Measurements from ENCODE around the gene RAD51. TPM values are rescaled to one million over a fixed set of nuclear protein-coding genes. Genes with fewer than 3 reads are reported as not detected.

Gene RAD51
- total RNA-seq, 1 experiment from 2014 or later, result 20.9 TPM

- POLR2A ChIA-PET, result no interaction called here
- RAD21 ChIA-PET (ENCODE audit: low non-redundant PET in 1 of 2, low total read pairs in 2 of 2, uncharacterized antibody in 2 of 2, unreplicated experiment in 2 of 2), result no interaction called here
- peaks cover 9 to 40% of the 10 kb centered on the region in 2 experiments for H3K4me1 ChIP-seq (ENCODE audit: control insufficient read depth in 1 of 2, insufficient read depth in 2 of 2, low read length in 2 of 2)
- H4K20me1 ChIP-seq (ENCODE audit: insufficient read depth), result no peaks in the 10 kb centered on the region
- CTCF ChIA-PET, result interaction anchor here (1.4 kb wide), 1 partner anchor 10 kb away, joined by 3 read pairs; no protein-coding TSS in a partner anchor
- TF ChIP-seq SRF (IDR thresholded peaks at IDR 0.05; ENCODE audit: low read depth) (no peak), CEBPB (IDR thresholded peaks at IDR 0.05; ENCODE audit: low read depth) (no peak), MAX (IDR thresholded peaks at IDR 0.05) (no peak), SP1 (IDR thresholded peaks at IDR 0.05; ENCODE audit: low read depth) (no peak), ELF1 (IDR thresholded peaks at IDR 0.05; ENCODE audit: borderline replicate concordance, low read depth) (no peak), EZH2phosphoT487 (IDR thresholded peaks at IDR 0.05; ENCODE audit: borderline replicate concordance) (no peak)
- TF ChIP-seq, protein P1, sequence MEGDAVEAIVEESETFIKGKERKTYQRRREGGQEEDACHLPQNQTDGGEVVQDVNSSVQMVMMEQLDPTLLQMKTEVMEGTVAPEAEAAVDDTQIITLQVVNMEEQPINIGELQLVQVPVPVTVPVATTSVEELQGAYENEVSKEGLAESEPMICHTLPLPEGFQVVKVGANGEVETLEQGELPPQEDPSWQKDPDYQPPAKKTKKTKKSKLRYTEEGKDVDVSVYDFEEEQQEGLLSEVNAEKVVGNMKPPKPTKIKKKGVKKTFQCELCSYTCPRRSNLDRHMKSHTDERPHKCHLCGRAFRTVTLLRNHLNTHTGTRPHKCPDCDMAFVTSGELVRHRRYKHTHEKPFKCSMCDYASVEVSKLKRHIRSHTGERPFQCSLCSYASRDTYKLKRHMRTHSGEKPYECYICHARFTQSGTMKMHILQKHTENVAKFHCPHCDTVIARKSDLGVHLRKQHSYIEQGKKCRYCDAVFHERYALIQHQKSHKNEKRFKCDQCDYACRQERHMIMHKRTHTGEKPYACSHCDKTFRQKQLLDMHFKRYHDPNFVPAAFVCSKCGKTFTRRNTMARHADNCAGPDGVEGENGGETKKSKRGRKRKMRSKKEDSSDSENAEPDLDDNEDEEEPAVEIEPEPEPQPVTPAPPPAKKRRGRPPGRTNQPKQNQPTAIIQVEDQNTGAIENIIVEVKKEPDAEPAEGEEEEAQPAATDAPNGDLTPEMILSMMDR (IDR thresholded peaks at IDR 0.05 in 2 of 3, conservative IDR thresholded peaks at IDR 0.05 in 1 of 3; ENCODE audit: borderline replicate concordance in 1 of 3, insufficient read depth in 1 of 3, low read depth in 2 of 3, low read length in 2 of 3), result no peak
- no peak for ATAC-seq
- H3K9me2 ChIP-seq (ENCODE audit: insufficient read depth), result no peaks in the 10 kb centered on the region
- no peaks in the 10 kb centered on the region for H3K79me2 ChIP-seq (ENCODE audit: insufficient read depth, low read length)
- H3K36me3 ChIP-seq (ENCODE audit: control insufficient read depth in 1 of 2, insufficient read depth in 2 of 2, low read length in 2 of 2), result peaks cover 4 to 9% of the 10 kb centered on the region in 2 experiments; a peak in 2 of 4 replicates
- H3K9ac ChIP-seq (ENCODE audit: low read length), result no peak overlapping the region
- intact Hi-C loops (cut with micrococcal nuclease), result no loop called here
- no peaks in the 10 kb centered on the region for H3K27me3 ChIP-seq (ENCODE audit: insufficient read depth, low read length)
- H2AFZ ChIP-seq (ENCODE audit: low read depth, low read length, poor library complexity, severe bottlenecking), result no peak overlapping the region
- no peak overlapping the region for H3K4me2 ChIP-seq (ENCODE audit: low read length)
- BruUV-seq (replicated peaks), result no TSS peak
- no peak overlapping the region for H3K27ac ChIP-seq (ENCODE audit: low read depth, low read length)
- no peak for DNase-seq (ENCODE audit: low read depth, low spot score)
- no peak overlapping the region for H3K4me3 ChIP-seq (replicated peaks in 1 of 2; ENCODE audit: low read depth in 1 of 2, low read length in 2 of 2)
- no peaks in the 10 kb centered on the region for H3K9me3 ChIP-seq (ENCODE audit: control insufficient read depth in 1 of 2, insufficient read depth in 1 of 2, low read depth in 1 of 2, low read length in 2 of 2)
Observed at GRCh38 chr15:40772014-40772413, 77.0 kb downstream of the RAD51 start.

DNA sequence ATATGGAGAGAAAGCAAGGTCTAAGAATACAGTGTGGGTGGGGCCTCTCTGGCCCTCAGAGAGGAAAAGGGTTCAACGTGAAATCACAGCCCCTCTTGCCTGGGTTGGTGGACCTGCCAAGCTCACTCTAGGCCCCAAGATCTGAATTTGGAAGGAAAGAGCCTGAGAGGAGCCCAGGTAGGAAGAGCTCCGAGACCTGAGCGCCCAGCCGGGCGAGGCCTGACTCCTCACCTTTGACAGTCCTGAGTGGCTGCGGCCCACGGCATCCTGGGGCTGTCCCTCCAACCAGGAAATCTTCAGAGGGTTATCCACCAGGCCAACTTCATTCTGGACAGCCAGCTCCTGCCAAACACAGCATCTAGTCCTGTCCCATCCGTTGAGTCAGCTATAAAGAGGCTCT is 78.5 kb downstream of the RAD51 start:
- Histone ChIP-seq H3K36me3 (ENCODE audit: control insufficient read depth in 1 of 2, insufficient read depth in 2 of 2, low read length in 2 of 2) (peaks cover 4 to 9% of the 10 kb centered on the region in 2 experiments; a peak in 2 of 4 replicates), H3K4me1 (ENCODE audit: control insufficient read depth in 1 of 2, insufficient read depth in 2 of 2, low read length in 2 of 2) (peaks cover 9 to 36% of the 10 kb centered on the region in 2 experiments), H3K27me3 (ENCODE audit: insufficient read depth, low read length) (no peaks in the 10 kb centered on the region), H4K20me1 (ENCODE audit: insufficient read depth) (no peaks in the 10 kb centered on the region), H3K4me3 (replicated peaks in 1 of 2; ENCODE audit: low read depth in 1 of 2, low read length in 2 of 2) (no peak overlapping the region), H3K9me3 (ENCODE audit: control insufficient read depth in 1 of 2, insufficient read depth in 1 of 2, low read depth in 1 of 2, low read length in 2 of 2) (no peaks in the 10 kb centered on the region), H3K27ac (ENCODE audit: low read depth, low read length) (no peak overlapping the region), H3K79me2 (ENCODE audit: insufficient read depth, low read length) (no peaks in the 10 kb centered on the region), H3K4me2 (ENCODE audit: low read length) (no peak overlapping the region), H3K9me2 (ENCODE audit: insufficient read depth) (no peaks in the 10 kb centered on the region), H3K9ac (ENCODE audit: low read length) (no peak overlapping the region), H2AFZ (ENCODE audit: low read depth, low read length, poor library complexity, severe bottlenecking) (no peak overlapping the region)
- ChIA-PET CTCF (interaction anchor here (1.4 kb wide), 1 partner anchor 9 kb away, joined by 3 read pairs; no protein-coding TSS in a partner anchor), POLR2A (no interaction called here), RAD21 (ENCODE audit: low non-redundant PET in 1 of 2, low total read pairs in 2 of 2, uncharacterized antibody in 2 of 2, unreplicated experiment in 2 of 2) (no interaction called here)
- ATAC-seq (no peak), DNase-seq (ENCODE audit: low read depth, low spot score) (no peak)
- TF ChIP-seq SP1 (IDR thresholded peaks at IDR 0.05; ENCODE audit: low read depth) (no peak), POLR2AphosphoS5 (IDR thresholded peaks at IDR 0.05; ENCODE audit: low read depth, low read length) (no peak), EZH2phosphoT487 (IDR thresholded peaks at IDR 0.05; ENCODE audit: borderline replicate concordance) (no peak), RAD21 (IDR thresholded peaks at IDR 0.05; ENCODE audit: low read depth) (no peak), CEBPB (IDR thresholded peaks at IDR 0.05; ENCODE audit: low read depth) (no peak), JUND (IDR thresholded peaks at IDR 0.05) (no peak), FOSL1 (IDR thresholded peaks at IDR 0.05; ENCODE audit: low read depth) (no peak), POLR2A (IDR thresholded peaks at IDR 0.05; ENCODE audit: borderline replicate concordance, extremely low read depth, insufficient read depth, insufficient read length) (no peak), ZNF274 (IDR thresholded peaks at IDR 0.05; ENCODE audit: low read depth, low read length) (no peak)
- TF ChIP-seq, protein P2, sequence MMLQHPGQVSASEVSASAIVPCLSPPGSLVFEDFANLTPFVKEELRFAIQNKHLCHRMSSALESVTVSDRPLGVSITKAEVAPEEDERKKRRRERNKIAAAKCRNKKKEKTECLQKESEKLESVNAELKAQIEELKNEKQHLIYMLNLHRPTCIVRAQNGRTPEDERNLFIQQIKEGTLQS (IDR thresholded peaks at IDR 0.05), result no peak
- BruUV-seq (replicated peaks), result no TSS peak
- intact Hi-C loops (cut with micrococcal nuclease), result no loop called here

All from HCT116 (cell line).